ENCODE data around the gene DTD2. TPM values are rescaled to one million over a fixed set of nuclear protein-coding genes. Genes with fewer than 3 reads are reported as not detected.

The DTD2 gene
- total and polyA plus RNA-seq, 4 donors: 7.9 to 16.7 (median 10.7) TPM

- no peak for TF ChIP-seq MAX (IDR thresholded peaks at IDR 0.05)
- TF ChIP-seq RXRA (IDR thresholded peaks at IDR 0.05): no peak
- TF ChIP-seq RAD21 (IDR thresholded peaks at IDR 0.05): no peak
- TF ChIP-seq EGR1 (IDR thresholded peaks at IDR 0.05; ENCODE audit: low read depth in 2 of 2): no peak
- TF ChIP-seq FOXA2 (IDR thresholded peaks at IDR 0.05): no peak
- no peak for TF ChIP-seq ATF3 (IDR thresholded peaks at IDR 0.05)
Observed at GRCh38 chr14:31429791-31430190, 27.5 kb downstream of the DTD2 start (continued).

DNA sequence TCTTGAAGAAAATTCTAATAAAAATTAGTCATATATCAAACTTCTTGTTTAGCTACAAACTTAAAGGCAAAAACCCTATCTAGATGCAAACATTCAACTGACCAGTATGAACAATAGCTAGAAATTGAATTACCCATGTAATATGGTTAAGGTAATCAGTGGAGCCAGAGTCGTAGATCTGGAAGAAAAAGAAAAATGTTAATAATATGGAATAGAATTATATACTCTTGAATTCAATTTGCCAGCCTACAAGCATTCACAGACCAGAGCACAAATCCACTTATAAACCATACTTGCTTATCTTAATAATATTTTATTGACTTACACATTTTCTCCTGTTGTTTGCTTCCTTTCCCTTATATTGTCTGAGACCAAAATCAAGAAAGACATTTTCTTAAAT is 29.3 kb downstream of the DTD2 start:
- H3K36me3 ChIP-seq (ENCODE audit: control insufficient read depth in 4 of 4, insufficient read depth in 3 of 4, low read depth in 1 of 4, low read length in 3 of 4): no peaks in the 10 kb centered on the region
- WGBS: 97% methylated on average over 1 of the region's 1 CpG
- TF ChIP-seq REST (IDR thresholded peaks at IDR 0.05): no peak
- no peak for TF ChIP-seq HNF4A (conservative IDR thresholded peaks at IDR 0.05)
- TF ChIP-seq YY1 (IDR thresholded peaks at IDR 0.05): no peak
- TF ChIP-seq RXRA (IDR thresholded peaks at IDR 0.05): no peak
- no peak for TF ChIP-seq GABPA (IDR thresholded peaks at IDR 0.05 in 1 of 2, conservative IDR thresholded peaks at IDR 0.05 in 1 of 2)
- TF ChIP-seq MAX (IDR thresholded peaks at IDR 0.05): no peak
- TF ChIP-seq, protein P1, sequence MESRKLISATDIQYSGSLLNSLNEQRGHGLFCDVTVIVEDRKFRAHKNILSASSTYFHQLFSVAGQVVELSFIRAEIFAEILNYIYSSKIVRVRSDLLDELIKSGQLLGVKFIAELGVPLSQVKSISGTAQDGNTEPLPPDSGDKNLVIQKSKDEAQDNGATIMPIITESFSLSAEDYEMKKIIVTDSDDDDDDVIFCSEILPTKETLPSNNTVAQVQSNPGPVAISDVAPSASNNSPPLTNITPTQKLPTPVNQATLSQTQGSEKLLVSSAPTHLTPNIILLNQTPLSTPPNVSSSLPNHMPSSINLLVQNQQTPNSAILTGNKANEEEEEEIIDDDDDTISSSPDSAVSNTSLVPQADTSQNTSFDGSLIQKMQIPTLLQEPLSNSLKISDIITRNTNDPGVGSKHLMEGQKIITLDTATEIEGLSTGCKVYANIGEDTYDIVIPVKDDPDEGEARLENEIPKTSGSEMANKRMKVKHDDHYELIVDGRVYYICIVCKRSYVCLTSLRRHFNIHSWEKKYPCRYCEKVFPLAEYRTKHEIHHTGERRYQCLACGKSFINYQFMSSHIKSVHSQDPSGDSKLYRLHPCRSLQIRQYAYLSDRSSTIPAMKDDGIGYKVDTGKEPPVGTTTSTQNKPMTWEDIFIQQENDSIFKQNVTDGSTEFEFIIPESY (IDR thresholded peaks at IDR 0.05): no peak
- TF ChIP-seq JUND (IDR thresholded peaks at IDR 0.05): no peak
- TF ChIP-seq FOXA2 (IDR thresholded peaks at IDR 0.05): no peak
- TF ChIP-seq RAD21 (IDR thresholded peaks at IDR 0.05): no peak
- no peak for TF ChIP-seq TAF1 (conservative IDR thresholded peaks at IDR 0.05)
- TF ChIP-seq ATF3 (IDR thresholded peaks at IDR 0.05): no peak

DNA sequence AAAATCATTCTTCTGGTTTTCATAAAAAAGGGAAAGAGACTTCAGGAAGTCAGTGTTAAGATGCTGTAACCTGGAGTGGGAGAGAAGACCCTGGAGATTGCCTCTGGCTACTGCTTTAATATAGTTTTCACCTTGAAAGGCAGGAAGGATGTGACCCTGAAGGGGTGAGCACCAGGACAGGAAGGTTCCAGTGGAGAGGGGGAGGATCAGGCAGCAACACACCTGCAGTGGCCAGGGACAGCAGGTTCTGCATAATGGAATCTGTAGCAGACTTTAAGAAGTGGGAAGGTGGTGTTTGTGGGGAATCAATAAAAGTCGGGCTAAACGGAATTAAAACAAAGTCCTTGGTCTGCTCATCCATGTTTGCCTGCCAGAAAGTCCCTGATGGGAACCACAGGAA is 30.6 kb downstream of the DTD2 start:
- no peaks in the 10 kb centered on the region for H3K27me3 ChIP-seq (ENCODE audit: control insufficient read depth in 4 of 4, insufficient read depth in 4 of 4, low read length in 3 of 4)
- H3K9me3 ChIP-seq (ENCODE audit: control insufficient read depth in 4 of 4, low read length in 3 of 4): no peaks in the 10 kb centered on the region
- no peaks in the 10 kb centered on the region for H3K4me1 ChIP-seq (ENCODE audit: control insufficient read depth in 4 of 4, insufficient read depth in 4 of 4, low read length in 3 of 4)
- 71% methylated on average over 2 of the region's 2 CpGs for WGBS
- no peak overlapping the region for H3K4me3 ChIP-seq (ENCODE audit: low read depth in 1 of 3, low read length in 3 of 3)
- TF ChIP-seq ATF3 (IDR thresholded peaks at IDR 0.05) (no peak), HNF4A (conservative IDR thresholded peaks at IDR 0.05) (no peak), SP1 (IDR thresholded peaks at IDR 0.05) (no peak)
- H3K9ac ChIP-seq (ENCODE audit: low read depth in 1 of 2, low read length in 2 of 2): no peak overlapping the region
- no peak overlapping the region for H3K27ac ChIP-seq (ENCODE audit: low read depth in 1 of 2, low read length in 2 of 2)
- H3K36me3 ChIP-seq (ENCODE audit: control insufficient read depth in 4 of 4, insufficient read depth in 3 of 4, low read depth in 1 of 4, low read length in 3 of 4): no peaks in the 10 kb centered on the region
- DNase-seq (ENCODE audit: low spot score): no peak

More for the DNA sequence above, 29.3 kb downstream of the DTD2 start:
- Histone ChIP-seq H3K27me3 (ENCODE audit: control insufficient read depth in 4 of 4, insufficient read depth in 4 of 4, low read length in 3 of 4) (no peaks in the 10 kb centered on the region), H3K9me3 (ENCODE audit: control insufficient read depth in 4 of 4, low read length in 3 of 4) (no peaks in the 10 kb centered on the region), H3K4me3 (ENCODE audit: low read depth in 1 of 3, low read length in 3 of 3) (no peak overlapping the region), H3K27ac (ENCODE audit: low read depth in 1 of 2, low read length in 2 of 2) (no peak overlapping the region), H3K4me1 (ENCODE audit: control insufficient read depth in 4 of 4, insufficient read depth in 4 of 4, low read length in 3 of 4) (no peaks in the 10 kb centered on the region), H3K9ac (ENCODE audit: low read depth in 1 of 2, low read length in 2 of 2) (no peak overlapping the region)
- no peak for DNase-seq (ENCODE audit: low spot score)

All from liver (tissue), 9 donors.